Endothelial cell of umbilical vein (primary cell): Measurements from ENCODE around the gene PTK6. TPM values are rescaled to one million over a fixed set of nuclear protein-coding genes. Genes with fewer than 3 reads are reported as not detected.

ENCODE experiments used
- BruUV-seq: library from RNA; stranded (reverse); fragments of 400-500 nt; replicated peaks from 2 replicates; lab custom pipeline; 2021; lab: Mats Ljungman, UMichigan
- CTCF ChIA-PET: fragments of 300-600, 350-600 bp; sonication (Branson Sonifier 250); formaldehyde crosslinking; loops from one replicate; lab custom pipeline; 2021; ENCODE audit warnings: antibody characterized with exemption, inconsistent platforms; lab: Charles Lee
- POLR2A ChIA-PET: fragments of 300-600, 350-600 bp; sonication (Branson Sonifier 250); formaldehyde crosslinking; loops from one replicate; lab custom pipeline; 2021; ENCODE audit warnings: antibody characterized with exemption, inconsistent platforms; lab: Charles Lee
- DNase-seq: peaks from one replicate; pipeline ENCODE4 v3.0.0-alpha.2; 2011; ENCODE audit warnings: low read depth, low spot score
- FAIRE-seq: peaks from 2 replicates; lab custom pipeline; 2011; peaks lifted over from hg19 to GRCh38; lab: Jason Lieb, UNC
- H2AFZ ChIP-seq: 2 replicates; pipeline ENCODE4 v1.6.0; 2012; ENCODE audit warnings: low read depth, low read length, control low read depth, inconsistent platforms
- H3K27ac ChIP-seq: 2 replicates; pipeline ENCODE4 v1.5.1; 2011; ENCODE audit warnings: low read depth, mild to moderate bottlenecking, control low read depth, low read length, moderate library complexity; ENCODE audit not compliant: insufficient read depth
- H3K27me3 ChIP-seq, 2 experiments: 2 replicates each; pipeline versions ENCODE4 v1.6.0 to v1.6.1; 2011; ENCODE audit warnings: low read length in 2 of 2, mixed read lengths in 1 of 2; ENCODE audit not compliant: control insufficient read depth in 2 of 2, insufficient read depth in 2 of 2
- H3K36me3 ChIP-seq, 2 experiments: 2 replicates in 1 of 2; 3 replicates in 1 of 2; pipeline ENCODE4 v1.5.1; 2011; ENCODE audit warnings: low read length in 2 of 2, mild to moderate bottlenecking in 1 of 2, moderate library complexity in 1 of 2; ENCODE audit not compliant: control insufficient read depth in 2 of 2, insufficient read depth in 2 of 2; ENCODE audit errors: extremely low read depth in 1 of 2
- H3K4me1 ChIP-seq: 3 replicates; pipeline ENCODE4 v1.5.1; 2011; ENCODE audit warnings: mild to moderate bottlenecking, low read length; ENCODE audit not compliant: control insufficient read depth, insufficient read depth; ENCODE audit errors: extremely low read depth
- H3K4me2 ChIP-seq: 2 replicates; pipeline ENCODE4 v1.6.1; 2011; ENCODE audit warnings: low read length, control low read depth, mixed read lengths; ENCODE audit not compliant: insufficient read depth
- H3K4me3 ChIP-seq, 3 experiments: fragments of 200-600 bp in 1 of 3; sonication (generic), shearing (Covaris generic) in 1 of 3; replicated peaks in 1 of 3; 2 replicates each; pipeline ENCODE4 v1.5.1; 2011 to 2016; ENCODE audit warnings: control low read depth in 3 of 3, low read length in 3 of 3, mild to moderate bottlenecking in 2 of 3, inconsistent platforms in 1 of 3, low read depth in 1 of 3, moderate library complexity in 1 of 3; ENCODE audit not compliant: insufficient read depth in 1 of 3
- H3K79me2 ChIP-seq: 2 replicates; pipeline ENCODE4 v1.6.0; 2012; ENCODE audit warnings: low read length, inconsistent platforms; ENCODE audit not compliant: control insufficient read depth, insufficient read depth
- H3K9ac ChIP-seq: replicated peaks from 2 replicates; pipeline ENCODE3; 2011; ENCODE audit warnings: low read length, control low read depth; ENCODE audit not compliant: insufficient read depth; ENCODE audit errors: extremely low read depth
- H3K9me1 ChIP-seq: replicated peaks from 3 replicates; pipeline ENCODE4 v1.6.0; 2011; ENCODE audit warnings: mild to moderate bottlenecking, low read length; ENCODE audit not compliant: control insufficient read depth, insufficient read depth; ENCODE audit errors: extremely low read depth
- H3K9me3 ChIP-seq: replicated peaks from 2 replicates; pipeline ENCODE4 v1.5.1; 2012; ENCODE audit warnings: low read length, inconsistent platforms; ENCODE audit not compliant: control insufficient read depth, insufficient read depth
- H4K20me1 ChIP-seq: replicated peaks from 2 replicates; pipeline ENCODE3; 2011; ENCODE audit warnings: mild to moderate bottlenecking, low read length; ENCODE audit not compliant: control insufficient read depth, insufficient read depth; ENCODE audit errors: extremely low read depth
- EZH2 ChIP-seq: IDR thresholded peaks from 2 replicates; pipeline ENCODE4 v1.6.1; 2012; ENCODE audit warnings: borderline replicate concordance, low read depth, mild to moderate bottlenecking, moderate library complexity, low read length, inconsistent platforms; ENCODE audit not compliant: severe bottlenecking
- FOS ChIP-seq: IDR thresholded peaks from 2 replicates; pipeline ENCODE4 v1.6.1; 2011; ENCODE audit warnings: mild to moderate bottlenecking, low read length, moderate library complexity, borderline replicate concordance; ENCODE audit not compliant: insufficient read depth
- GATA2 ChIP-seq: IDR thresholded peaks from 2 replicates; pipeline ENCODE4 v1.7.0; 2011; ENCODE audit warnings: low read depth, mild to moderate bottlenecking, moderate library complexity, mixed read lengths, low read length; ENCODE audit not compliant: insufficient read length, insufficient read depth
- JUN ChIP-seq: IDR thresholded peaks from 2 replicates; pipeline ENCODE4 v1.6.1; 2011; ENCODE audit warnings: borderline replicate concordance, low read depth; ENCODE audit not compliant: insufficient read length, insufficient read depth
- MYC ChIP-seq: IDR thresholded peaks from one replicate; pipeline ENCODE4 v1.6.1; 2011; ENCODE audit warnings: mild to moderate bottlenecking, low read depth, low read length
- POLR2A ChIP-seq: IDR thresholded peaks from 2 replicates; pipeline ENCODE4 v1.6.1; 2012; ENCODE audit warnings: low read depth, mild to moderate bottlenecking, control low read depth, low read length
- POLR2AphosphoS5 ChIP-seq: IDR thresholded peaks from 2 replicates; pipeline ENCODE4 v1.6.1; 2012; ENCODE audit warnings: low read depth, mild to moderate bottlenecking, control low read depth, low read length, moderate library complexity; ENCODE audit not compliant: insufficient read depth
- dilution Hi-C: fragments of 300-500 bp; cut with MboI; formaldehyde crosslinking; loops from one replicate; pipeline ENCODE4 v1.15.0; 2019; ENCODE audit warnings: low sequenced_read_pairs; ENCODE audit not compliant: extremely low pct_ligation_motif_present
- intact Hi-C: fragments of 100-400 bp; cut with micrococcal nuclease; formaldehyde crosslinking; loops from one replicate; pipeline ENCODE4 v1.10.0; 2022
- polyA plus RNA-seq, 4 experiments: library from polyadenylated mRNA; depleted of rRNA in 3 of 4; stranded (reverse) in 3 of 4; unstranded in 1 of 4; fragments of >200 nt; gene quantifications; 2 replicates each; pipeline versions ENCODE4 v1.2.1 to v1.2.3, GENCODE V29; 2011 to 2012; ENCODE audit warnings: missing spikeins in 1 of 4
- total RNA-seq: library from RNA; stranded (reverse); gene quantifications from 2 replicates; pipeline ENCODE4 v1.2.3, GENCODE V29; 2021
- TF ChIP-seq, protein P1 (sequence below): IDR thresholded peaks from 2 replicates; pipeline ENCODE4 v1.6.1; 2011; ENCODE audit not compliant: insufficient read depth, insufficient read length
- TF ChIP-seq, protein P2 (sequence below), 2 donors: IDR thresholded peaks; 1 replicate in 1 of 2; 2 replicates in 1 of 2; pipeline ENCODE4 v1.5.1; 2011; ENCODE audit warnings: low read length in 2 of 2, mild to moderate bottlenecking in 2 of 2, moderate library complexity in 2 of 2, control low read depth in 1 of 2, inconsistent platforms in 1 of 2, low read depth in 1 of 2; ENCODE audit not compliant: insufficient read depth in 1 of 2; ENCODE audit errors: extremely low read depth in 1 of 2

PTK6 gene
- total and polyA plus RNA-seq, 2 donors (not counting 3 experiments of a cell fraction or from before 2014, with no cell fraction given) = 0.18 TPM; not detected in 1

DNA sequence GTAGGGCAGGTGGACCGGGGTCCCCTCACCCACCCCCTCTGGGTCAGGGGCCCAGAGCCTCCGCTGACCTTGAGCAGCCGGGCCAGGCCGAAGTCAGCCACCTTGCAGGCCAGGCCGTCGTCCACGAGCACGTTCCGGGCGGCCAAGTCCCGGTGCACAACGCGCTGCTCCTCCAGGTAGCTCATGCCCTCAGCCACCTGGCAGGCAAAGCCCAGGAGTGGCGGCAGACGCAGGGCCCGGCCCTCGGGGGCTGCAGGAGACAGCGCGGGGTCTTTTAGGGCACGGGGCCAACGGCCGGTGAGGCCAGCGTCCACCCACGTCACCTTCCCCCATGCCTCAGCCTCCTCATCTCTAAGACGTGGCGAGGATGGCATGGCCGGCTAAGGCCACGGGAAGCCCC lies 4.2 kb upstream of the PTK6 start:
- Histone ChIP-seq H3K9ac (no peak overlapping the region), H3K9me1 (no peaks in the 10 kb centered on the region), H3K9me3 (no peaks in the 10 kb centered on the region), H3K79me2 (no peaks in the 10 kb centered on the region), H2AFZ (no peak overlapping the region), H3K4me2 (no peak overlapping the region), H4K20me1 (no peaks in the 10 kb centered on the region), H3K4me3 (no peak overlapping the region), H3K27me3 (no peaks in the 10 kb centered on the region), H3K36me3 (no peaks in the 10 kb centered on the region), H3K27ac (no peak overlapping the region), H3K4me1 (no peaks in the 10 kb centered on the region)
- ChIA-PET CTCF (interaction anchor here (1.0 kb wide), 1 partner anchor 433 kb away, joined by 3 read pairs; no protein-coding TSS in a partner anchor), POLR2A (no interaction called here)
- TF ChIP-seq EZH2 (no peak), GATA2 (no peak), FOS (no peak), JUN (no peak), MYC (no peak), POLR2AphosphoS5 (no peak), POLR2A (no peak)
- TF ChIP-seq, protein P1, sequence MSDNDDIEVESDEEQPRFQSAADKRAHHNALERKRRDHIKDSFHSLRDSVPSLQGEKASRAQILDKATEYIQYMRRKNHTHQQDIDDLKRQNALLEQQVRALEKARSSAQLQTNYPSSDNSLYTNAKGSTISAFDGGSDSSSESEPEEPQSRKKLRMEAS = no peak
- TF ChIP-seq, protein P2, sequence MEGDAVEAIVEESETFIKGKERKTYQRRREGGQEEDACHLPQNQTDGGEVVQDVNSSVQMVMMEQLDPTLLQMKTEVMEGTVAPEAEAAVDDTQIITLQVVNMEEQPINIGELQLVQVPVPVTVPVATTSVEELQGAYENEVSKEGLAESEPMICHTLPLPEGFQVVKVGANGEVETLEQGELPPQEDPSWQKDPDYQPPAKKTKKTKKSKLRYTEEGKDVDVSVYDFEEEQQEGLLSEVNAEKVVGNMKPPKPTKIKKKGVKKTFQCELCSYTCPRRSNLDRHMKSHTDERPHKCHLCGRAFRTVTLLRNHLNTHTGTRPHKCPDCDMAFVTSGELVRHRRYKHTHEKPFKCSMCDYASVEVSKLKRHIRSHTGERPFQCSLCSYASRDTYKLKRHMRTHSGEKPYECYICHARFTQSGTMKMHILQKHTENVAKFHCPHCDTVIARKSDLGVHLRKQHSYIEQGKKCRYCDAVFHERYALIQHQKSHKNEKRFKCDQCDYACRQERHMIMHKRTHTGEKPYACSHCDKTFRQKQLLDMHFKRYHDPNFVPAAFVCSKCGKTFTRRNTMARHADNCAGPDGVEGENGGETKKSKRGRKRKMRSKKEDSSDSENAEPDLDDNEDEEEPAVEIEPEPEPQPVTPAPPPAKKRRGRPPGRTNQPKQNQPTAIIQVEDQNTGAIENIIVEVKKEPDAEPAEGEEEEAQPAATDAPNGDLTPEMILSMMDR (IDR thresholded peaks at IDR 0.05; ENCODE audit: extremely low read depth in 1 of 2, insufficient read depth in 1 of 2, low read depth in 1 of 2, low read length in 2 of 2) = no peak
- intact Hi-C loops (no loop called here), dilution Hi-C loops (no loop called here)
- FAIRE-seq (no peak), DNase-seq (no peak)
- BruUV-seq = no TSS peak
